Measurements from ENCODE around the gene SHISAL1. TPM values are rescaled to one million over a fixed set of nuclear protein-coding genes. Genes with fewer than 3 reads are reported as not detected.

SHISAL1 gene
- total and polyA plus RNA-seq, 10 donors: 0.10 to 0.47 (median 0.22) TPM

DNA sequence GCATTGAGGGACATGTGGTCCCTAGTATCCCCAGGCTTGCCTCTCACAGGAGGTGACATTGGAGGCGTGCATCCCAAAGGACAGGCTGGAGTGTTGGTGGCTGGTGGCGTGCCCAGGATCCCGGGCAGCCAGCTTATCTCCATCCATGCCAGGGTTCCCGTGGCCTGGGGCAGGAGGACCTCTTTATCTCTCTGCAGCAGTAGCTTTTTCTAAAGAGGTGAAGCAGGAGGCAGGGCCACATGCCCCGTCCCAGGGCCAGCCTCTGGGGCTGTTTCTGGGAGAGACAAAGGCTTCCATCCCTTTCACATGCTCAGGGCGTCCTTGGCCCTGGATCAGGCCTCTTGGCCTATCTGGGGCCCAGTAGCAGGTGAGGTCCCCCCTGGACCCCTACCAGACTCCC is 112.3 kb downstream of the SHISAL1 start:
- Histone ChIP-seq H3K27ac (no peak overlapping the region), H3K4me3 (no peak overlapping the region), H3K27me3 (replicated peaks in 1 of 7) (peaks cover 0 to 18% (median 0%) of the 10 kb centered on the region in 7 donors), H3K4me1 (peaks cover 0 to 15% (median 11%) of the 10 kb centered on the region in 6 donors), H3K36me3 (peaks cover 0 to 100% (median 47%) of the 10 kb centered on the region in 6 donors), H3K9me3 (no peaks in the 10 kb centered on the region)
- intact Hi-C loops (cut with DNase I; ENCODE audit: low total_unique reads): no loop called here
- DNase-seq: no peak
- TF ChIP-seq POLR2A (IDR thresholded peaks at IDR 0.05) (no peak), CTCF (IDR thresholded peaks at IDR 0.05 in 8 of 11, conservative IDR thresholded peaks at IDR 0.05 in 3 of 11) (no peak)
- 79 to 94% (median 85%) methylated on average over 4 to 6 of the region's 6 CpGs for WGBS, 5 donors

DNA sequence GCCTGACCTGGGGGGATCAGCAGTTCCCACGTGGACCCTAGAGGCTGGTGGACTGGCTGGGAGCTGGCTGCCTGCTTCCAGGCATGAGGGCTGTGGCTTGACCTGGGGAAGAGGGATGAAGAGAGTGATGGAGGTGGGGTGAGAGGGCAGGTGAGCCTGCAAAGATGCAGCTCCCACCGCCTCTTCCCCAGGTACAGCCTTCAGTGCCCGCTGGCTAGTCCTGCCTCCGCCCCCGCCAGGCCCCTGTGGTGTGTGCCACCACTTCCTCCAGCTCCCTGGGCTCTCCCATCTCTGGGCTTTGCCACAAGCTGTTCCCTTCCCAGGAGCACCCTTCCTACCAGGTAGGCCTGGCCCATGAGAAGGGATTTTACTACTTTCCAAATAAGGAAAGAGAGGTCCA is 112.9 kb downstream of the SHISAL1 start:
- Histone ChIP-seq H3K9me3 (no peaks in the 10 kb centered on the region), H3K4me3 (no peak overlapping the region), H3K27ac (no peak overlapping the region), H3K4me1 (peaks cover 0 to 9% (median 5%) of the 10 kb centered on the region in 6 donors), H3K27me3 (replicated peaks in 1 of 7) (peaks cover 0 to 18% (median 0%) of the 10 kb centered on the region in 7 donors), H3K36me3 (peaks cover 0 to 98% (median 47%) of the 10 kb centered on the region in 6 donors)
- intact Hi-C loops (cut with DNase I; ENCODE audit: low total_unique reads): no loop called here
- no peak for DNase-seq
- 71 to 96% (median 79%) methylated on average over 5 of the region's 5 CpGs for WGBS, 5 donors
- no peak for TF ChIP-seq CTCF (IDR thresholded peaks at IDR 0.05 in 8 of 11, conservative IDR thresholded peaks at IDR 0.05 in 3 of 11)
- no peak for TF ChIP-seq POLR2AphosphoS5 (IDR thresholded peaks at IDR 0.05)
- TF ChIP-seq POLR2A (IDR thresholded peaks at IDR 0.05): no peak

DNA sequence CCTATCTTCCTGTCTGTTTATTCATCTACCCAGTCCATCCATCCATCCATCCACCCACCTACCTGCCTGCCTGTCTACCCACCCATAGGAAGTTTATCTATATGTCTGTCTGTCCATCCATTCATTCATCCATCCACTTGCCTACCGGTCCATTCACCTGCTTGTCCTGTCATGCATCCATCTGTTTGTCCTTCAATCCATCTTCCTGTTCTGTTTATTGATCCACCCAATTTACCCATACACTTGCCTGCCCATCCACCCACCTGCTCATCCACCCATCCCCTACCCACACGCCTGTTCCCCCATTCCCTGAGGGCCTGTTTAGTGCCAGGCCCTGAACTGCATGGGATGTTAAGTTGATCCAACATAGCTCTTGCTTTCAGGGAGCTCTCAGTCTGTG is 113.6 kb downstream of the SHISAL1 start:
- Histone ChIP-seq H3K4me3 (no peak overlapping the region), H3K27ac (no peak overlapping the region), H3K36me3 (peaks cover 0 to 98% (median 46%) of the 10 kb centered on the region in 6 donors), H3K27me3 (replicated peaks in 1 of 7) (peaks cover 0 to 18% (median 0%) of the 10 kb centered on the region in 7 donors), H3K4me1 (peaks cover 0 to 2% (median 0%) of the 10 kb centered on the region in 6 donors), H3K9me3 (no peaks in the 10 kb centered on the region)
- intact Hi-C loops (cut with DNase I; ENCODE audit: low total_unique reads): no loop called here
- DNase-seq: no peak
- WGBS, 5 donors: 86 to 98% (median 91%) methylated on average over 2 of the region's 2 CpGs
- TF ChIP-seq CTCF (IDR thresholded peaks at IDR 0.05 in 8 of 11, conservative IDR thresholded peaks at IDR 0.05 in 3 of 11) (no peak), POLR2A (IDR thresholded peaks at IDR 0.05) (no peak), POLR2AphosphoS5 (IDR thresholded peaks at IDR 0.05) (no peak)

GRCh38 chr22:44197271-44197670 is 115.5 kb downstream of the SHISAL1 start:
- intact Hi-C loops (cut with DNase I; ENCODE audit: low total_unique reads): no loop called here
- peaks cover 0 to 19% (median 7%) of the 10 kb centered on the region in 6 donors for H3K4me1 ChIP-seq
- no peak overlapping the region for H3K27ac ChIP-seq
- 85 to 96% (median 92%) methylated on average over 2 of the region's 2 CpGs for WGBS, 5 donors
- no peak for DNase-seq
- TF ChIP-seq CTCF (IDR thresholded peaks at IDR 0.05 in 8 of 11, conservative IDR thresholded peaks at IDR 0.05 in 3 of 11) (no peak), POLR2AphosphoS5 (IDR thresholded peaks at IDR 0.05) (no peak), POLR2A (IDR thresholded peaks at IDR 0.05) (no peak)
- H3K36me3 ChIP-seq: peaks cover 0 to 98% (median 46%) of the 10 kb centered on the region in 6 donors
- H3K4me3 ChIP-seq: no peak overlapping the region
- H3K27me3 ChIP-seq (replicated peaks in 1 of 7): peaks cover 0 to 18% (median 0%) of the 10 kb centered on the region in 7 donors
- no peaks in the 10 kb centered on the region for H3K9me3 ChIP-seq
